M059J (cell line): ENCODE results near the gene ATG7. TPM values are rescaled to one million over a fixed set of nuclear protein-coding genes. Genes with fewer than 3 reads are reported as not detected.
"Not testable (repeated sequence)": the region's sequence is repeated elsewhere in the genome, so short reads cannot be mapped to it uniquely, and the experiment has no call there.

Experiments used
- DNase-seq: peaks from one replicate; pipeline ENCODE4 v3.0.0-alpha.2; 2012; ENCODE audit warnings: low read depth
- total RNA-seq: library from RNA; depleted of rRNA; stranded (reverse); fragments of >200 nt; shearing (Covaris generic); gene quantifications from 2 replicates; pipeline ENCODE4 v1.2.3, GENCODE V29; 2014

ATG7 gene
- total RNA-seq, 1 experiment from 2014 or later = 68.7 TPM

DNA sequence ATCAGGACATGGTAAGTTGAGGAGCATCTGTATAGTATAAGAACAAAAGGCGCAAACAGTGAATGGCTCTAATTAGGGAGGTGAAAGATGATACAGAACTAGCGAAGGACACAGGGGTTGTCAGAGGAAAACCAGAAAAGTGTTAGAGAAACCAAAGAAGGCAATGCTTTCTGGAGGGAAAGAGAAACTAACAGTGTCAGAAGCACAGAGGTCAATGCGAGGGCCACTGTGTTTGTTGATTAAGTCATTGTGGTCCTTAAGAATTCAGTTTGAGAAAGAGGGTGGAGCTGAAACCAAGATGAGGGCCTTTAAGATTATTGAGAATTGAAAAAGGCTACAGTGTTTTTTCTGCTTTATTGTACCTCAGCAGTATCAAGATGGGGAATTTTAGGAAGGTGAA, 28.8 kb downstream of the ATG7 start:
- DNase-seq = peak; percentile 48

DNA sequence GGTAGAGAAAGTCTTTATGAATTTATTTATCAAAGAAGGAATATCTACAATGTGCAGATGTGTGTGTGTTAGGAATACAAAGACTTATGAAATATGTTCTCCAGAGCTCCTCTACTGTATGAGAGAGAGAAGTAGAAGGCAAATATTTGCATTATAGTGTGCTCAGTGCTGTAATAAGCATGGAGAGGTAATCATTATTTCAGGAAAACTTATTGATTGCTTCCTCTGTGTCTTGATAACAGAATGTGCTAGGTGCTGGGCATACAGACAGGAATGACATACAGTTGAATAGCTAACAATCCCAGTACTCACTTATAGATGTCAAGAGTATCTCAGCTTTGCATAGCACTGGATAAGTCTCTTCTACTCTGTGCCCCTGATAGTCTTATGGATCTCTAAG, 30.2 kb downstream of the ATG7 start:
- no peak for DNase-seq

GRCh38 chr3:11304175-11304574, 32.0 kb downstream of the ATG7 start:
- DNase-seq = no peak

GRCh38 chr3:11305509-11305908, 33.3 kb downstream of the ATG7 start:
- DNase-seq = peak; percentile 55

GRCh38 chr3:11306817-11307589, 34.8 kb downstream of the ATG7 start:
- DNase-seq = peak; percentile 30

GRCh38 chr3:11307830-11308432, 35.7 kb downstream of the ATG7 start:
- no peak for DNase-seq

DNA sequence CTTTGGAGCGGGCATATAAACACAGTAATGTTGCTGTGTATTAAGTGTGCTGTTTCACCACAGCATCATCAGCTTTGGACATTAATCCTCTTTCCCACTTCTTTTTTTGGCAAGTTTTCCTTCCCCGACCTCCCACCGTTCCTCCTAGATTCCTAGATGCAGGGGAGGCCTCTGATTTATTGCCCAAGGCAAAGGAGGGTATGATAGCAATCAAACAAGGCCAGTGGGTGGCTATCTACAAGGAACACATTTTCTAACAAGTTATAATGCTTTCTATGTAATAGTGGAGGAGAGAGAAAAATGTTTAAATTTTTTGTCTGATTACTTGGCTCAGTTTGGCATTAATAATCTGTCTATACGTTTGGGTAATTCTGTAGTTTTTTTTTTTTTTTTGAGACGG, 38.1 kb downstream of the ATG7 start:
- DNase-seq = no peak

DNA sequence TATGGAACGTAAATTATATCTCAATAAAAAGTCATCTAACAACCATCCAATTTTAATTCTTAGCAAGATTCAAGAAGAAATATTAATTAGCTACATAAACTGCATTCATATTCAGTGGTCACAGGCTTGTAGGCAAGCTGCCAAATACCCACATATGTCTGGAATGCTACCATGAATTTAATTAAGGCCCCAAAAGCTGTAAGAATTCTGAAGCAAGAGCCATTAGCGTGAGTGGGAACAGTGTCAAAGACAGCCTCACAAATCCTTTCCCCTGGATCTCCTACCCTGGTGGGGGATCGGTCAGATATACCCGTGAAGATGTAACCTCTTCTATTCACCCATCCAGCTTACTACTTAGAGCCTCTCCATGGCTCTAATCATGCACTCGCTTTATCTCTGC, 40.0 kb downstream of the ATG7 start:
- no peak for DNase-seq

DNA sequence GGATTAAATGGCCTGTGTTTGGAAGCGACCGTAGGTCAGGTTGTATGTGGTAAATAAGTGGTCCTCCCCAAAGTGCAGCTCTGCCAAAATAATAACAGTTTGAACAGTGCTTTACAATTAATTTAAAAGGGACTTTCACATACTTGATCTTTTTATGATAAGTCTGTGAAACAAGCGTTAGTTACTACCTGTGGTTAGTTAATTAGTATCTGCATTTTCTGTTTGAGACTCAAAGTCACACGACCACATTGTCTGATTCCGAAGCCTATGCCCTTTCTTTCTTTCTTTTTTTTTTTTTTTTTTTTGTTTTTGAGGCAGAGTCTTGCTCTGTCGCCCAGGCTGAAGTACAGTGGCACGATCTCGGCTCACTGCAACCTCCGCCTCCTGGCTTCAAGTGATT, 45.1 kb downstream of the ATG7 start:
- DNase-seq = no peak

GRCh38 chr3:11322931-11323330, 50.7 kb downstream of the ATG7 start:
- no peak for DNase-seq

- no peak for DNase-seq
Measured at GRCh38 chr3:11323813-11324212, 51.6 kb downstream of the ATG7 start.

GRCh38 chr3:11327619-11328018, 55.4 kb downstream of the ATG7 start:
- no peak for DNase-seq

GRCh38 chr3:11328196-11328945, 56.2 kb downstream of the ATG7 start:
- no peak for DNase-seq

GRCh38 chr3:11329777-11330176, 57.6 kb downstream of the ATG7 start:
- no peak for DNase-seq

GRCh38 chr3:11331101-11331500, 58.9 kb downstream of the ATG7 start:
- DNase-seq = no peak

DNA sequence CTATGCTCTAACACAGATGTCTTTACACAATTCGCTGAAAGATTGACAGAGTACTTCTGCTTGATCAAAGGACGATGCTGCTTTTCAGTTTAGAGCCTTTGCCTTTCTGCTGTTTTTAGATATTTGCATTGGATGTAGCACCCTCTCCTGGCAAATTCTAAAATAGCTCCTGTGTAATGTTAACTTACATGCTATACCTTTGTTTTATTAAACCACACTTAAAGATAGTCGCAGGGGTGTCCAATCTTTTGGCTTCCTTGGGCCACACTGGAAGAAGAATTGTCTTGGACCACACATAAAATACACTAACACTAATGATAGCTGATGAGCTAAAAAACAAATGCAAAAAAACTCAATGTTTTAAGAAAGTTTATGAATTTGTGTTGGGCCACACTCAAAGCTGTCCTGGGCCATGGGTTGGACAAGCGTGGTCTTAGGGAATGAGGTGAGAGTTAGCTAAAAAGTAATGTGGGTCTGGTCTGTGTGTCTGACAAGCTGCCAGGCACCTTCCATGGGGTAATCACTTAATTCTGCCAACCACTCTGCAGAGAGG, 62.9 kb downstream of the ATG7 start:
- DNase-seq = peak; percentile 69

DNA sequence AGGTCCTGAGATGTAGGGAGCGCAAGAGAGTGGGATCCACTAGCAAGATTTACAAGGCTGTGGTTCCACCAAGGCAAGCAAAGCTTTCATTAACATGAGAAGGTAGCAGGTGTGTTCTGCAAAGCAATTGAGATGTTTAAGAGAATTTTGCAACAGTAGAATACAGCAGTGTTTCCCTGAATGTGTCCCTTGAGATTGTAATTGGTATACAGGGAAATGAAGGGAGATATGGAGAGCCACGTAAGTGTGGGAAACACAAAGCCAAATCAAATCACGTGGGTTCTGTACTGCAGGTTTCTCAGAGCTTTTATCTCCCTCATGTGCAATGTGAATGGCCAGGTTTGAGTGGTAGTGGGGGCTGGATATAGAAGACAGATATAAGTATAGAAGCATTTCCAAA, 67.3 kb downstream of the ATG7 start:
- DNase-seq = no peak

- peak; percentile 7 for DNase-seq
Measured at GRCh38 chr3:11346416-11346815, 74.2 kb downstream of the ATG7 start.

DNA sequence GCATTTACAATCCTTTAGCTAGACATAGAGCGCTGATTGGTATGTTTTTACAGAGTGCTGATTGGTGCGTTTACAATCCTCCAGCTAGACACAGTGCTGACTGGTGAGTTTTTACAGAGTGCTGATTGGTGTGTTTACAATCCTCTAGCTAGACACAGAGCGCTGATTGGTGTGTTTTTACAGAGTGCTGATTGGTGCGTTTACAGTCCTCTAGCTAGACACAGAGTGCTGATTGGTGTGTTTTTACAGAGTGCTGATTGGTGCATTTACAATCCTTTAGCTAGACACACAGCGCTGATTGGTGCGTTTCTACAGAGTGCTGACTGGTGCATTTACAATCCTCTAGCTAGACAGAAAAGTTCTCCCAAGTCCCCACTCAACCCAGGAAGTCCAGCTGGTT, 76.7 kb downstream of the ATG7 start:
- DNase-seq = not testable (repeated sequence)

GRCh38 chr3:11349446-11349845, 77.2 kb downstream of the ATG7 start:
- no peak for DNase-seq

DNA sequence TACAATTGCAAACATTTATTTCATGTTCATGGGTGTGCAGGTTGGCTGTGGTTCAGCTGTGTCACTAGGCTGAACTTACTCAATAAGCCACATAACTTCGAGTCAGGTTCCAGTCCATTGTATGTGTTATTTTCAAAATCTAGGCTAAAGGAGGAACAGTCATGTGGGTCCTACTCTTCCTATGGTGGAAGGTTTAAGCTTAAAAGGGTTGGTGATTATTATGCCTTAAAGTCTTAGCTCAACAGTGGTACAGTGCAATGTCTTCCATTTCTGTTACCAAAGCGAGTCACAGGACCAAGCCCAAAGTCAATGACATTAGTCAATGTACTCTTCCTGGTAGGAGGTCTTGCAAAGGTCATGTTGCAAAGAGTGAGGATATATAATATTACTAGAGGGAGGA, 78.2 kb downstream of the ATG7 start:
- DNase-seq = peak; percentile 16

- no peak for DNase-seq
Measured at GRCh38 chr3:11351451-11351850, 79.3 kb downstream of the ATG7 start.

- DNase-seq = no peak
Measured at GRCh38 chr3:11356269-11356668, 84.1 kb downstream of the ATG7 start.
